GM12892 (cell line): ENCODE measurements around the gene IL4R.

ENCODE experiments used
- POLR2A ChIP-seq: IDR thresholded peaks from 2 replicates; pipeline ENCODE4 v1.6.1; 2011; ENCODE audit warnings: low read depth, low read length, control low read depth
- POLR2AphosphoS5 ChIP-seq: IDR thresholded peaks from 2 replicates; pipeline ENCODE4 v1.6.1; 2011; ENCODE audit warnings: low read depth, low read length, control low read depth

GRCh38 chr16:27305839-27306442 is 7.8 kb upstream of the IL4R start:
- TF ChIP-seq POLR2AphosphoS5, result no peak
- no peak for TF ChIP-seq POLR2A
